HEK293T (cell line): ENCODE measurements around the gene MIR17HG.

ENCODE experiments used
- ELF4 ChIP-seq: fragments of 450-650 bp; IDR thresholded peaks from 2 replicates; pipeline ENCODE4 v1.6.1; 2017; ENCODE audit warnings: antibody characterized with exemption
- FOXA1 ChIP-seq: fragments of 450-650 bp; IDR thresholded peaks from 2 replicates; pipeline ENCODE4 v1.6.1; 2016; ENCODE audit warnings: mild to moderate bottlenecking
- FOXM1 ChIP-seq: fragments of 450-650 bp; IDR thresholded peaks from 2 replicates; pipeline ENCODE4 v1.6.1; 2017; ENCODE audit warnings: mild to moderate bottlenecking, borderline replicate concordance
- HDGF ChIP-seq: fragments of 450-650 bp; IDR thresholded peaks from 2 replicates; pipeline ENCODE4 v1.6.1; 2017; ENCODE audit warnings: antibody characterized with exemption, borderline replicate concordance
- SP1 ChIP-seq: fragments of 450-650 bp; IDR thresholded peaks from 2 replicates; pipeline ENCODE4 v1.6.1; 2017
- SUZ12 ChIP-seq: fragments of 450-650 bp; IDR thresholded peaks from 2 replicates; pipeline ENCODE4 v1.6.1; 2016; ENCODE audit warnings: mild to moderate bottlenecking
- TARDBP ChIP-seq: fragments of 450-650 bp; IDR thresholded peaks from 2 replicates; pipeline ENCODE4 v1.6.1; 2016
- ZNF384 ChIP-seq: fragments of 450-650 bp; IDR thresholded peaks from 2 replicates; pipeline ENCODE4 v1.6.1; 2016

DNA sequence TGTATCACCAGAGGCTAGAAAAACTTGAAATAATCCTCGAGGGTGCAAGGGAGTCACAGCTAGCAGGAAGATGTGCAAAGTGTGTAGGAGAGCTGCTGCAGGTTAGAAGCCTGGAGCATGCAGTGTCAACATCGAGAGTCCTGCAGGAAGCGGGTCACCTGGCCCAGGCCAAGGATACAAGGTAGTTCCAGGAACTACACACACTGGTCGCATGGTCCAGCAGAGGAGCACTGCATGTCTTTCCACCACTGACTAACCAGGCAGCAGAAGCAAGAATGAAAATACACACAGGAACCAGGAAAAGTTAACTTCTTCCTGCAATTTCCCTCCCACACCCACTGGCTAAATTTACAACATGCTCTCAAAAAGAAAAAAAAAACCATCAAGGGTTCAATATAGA, 36.0 kb upstream of the MIR17HG start:
- TF ChIP-seq HDGF (no peak), FOXA1 (no peak), TARDBP (no peak), SP1 (no peak), SUZ12 (no peak), ELF4 (no peak), FOXM1 (no peak), ZNF384 (no peak)
